ENCODE results near the gene SLC29A3. TPM values are rescaled to one million over a fixed set of nuclear protein-coding genes. Genes with fewer than 3 reads are reported as not detected.

The SLC29A3 gene
- polyA plus RNA-seq, 1 of the 3 experiments (the other 2 are of a cell fraction): 3.8 TPM

DNA sequence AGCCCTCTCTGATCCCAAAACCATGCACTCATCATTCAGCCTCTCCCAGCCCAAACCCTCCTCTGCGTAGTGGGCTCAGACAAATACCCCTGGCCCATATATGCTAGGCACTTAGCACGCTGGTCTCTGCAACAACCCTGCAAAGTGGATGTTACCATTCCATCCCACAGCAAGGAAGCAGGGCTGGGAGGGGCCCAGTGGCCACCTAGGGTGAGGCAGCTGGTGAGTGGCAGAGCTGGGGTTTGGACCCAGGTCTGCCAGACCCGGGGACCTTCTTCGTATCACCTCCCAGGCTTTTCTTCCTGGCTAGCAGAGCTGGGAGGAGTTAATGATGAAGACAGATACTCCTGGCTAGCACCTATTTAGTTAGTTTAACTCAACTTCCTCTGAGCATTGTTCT lies 33.1 kb upstream of the SLC29A3 start:
- 100% methylated on average over 2 of the region's 4 CpGs for WGBS (ENCODE audit: low lambda C conversion rate)
- Histone ChIP-seq H3K4me3 (ENCODE audit: low read depth in 2 of 2, low read length in 1 of 2) (no peak overlapping the region), H3K27ac (ENCODE audit: low read depth in 2 of 2, low read length in 1 of 2) (no peak overlapping the region; a peak in 1 of 4 replicates), H3F3A (replicated peaks; ENCODE audit: insufficient read depth) (no peaks in the 10 kb centered on the region), H3K9me3 (no peaks in the 10 kb centered on the region), H3K9me2 (no peaks in the 10 kb centered on the region), H3K36me3 (replicated peaks in 1 of 2; ENCODE audit: control insufficient read depth in 1 of 2, insufficient read depth in 2 of 2, low read length in 1 of 2) (peaks cover 13 to 62% of the 10 kb centered on the region in 2 experiments), H3K9ac (no peak overlapping the region), H3K4me2 (no peak overlapping the region), H4K20me1 (ENCODE audit: insufficient read depth) (peaks cover 49% of the 10 kb centered on the region), H3K4me1 (ENCODE audit: control insufficient read depth in 1 of 2, insufficient read depth in 2 of 2, low read depth in 1 of 2, low read length in 1 of 2) (peaks cover 0 to 18% of the 10 kb centered on the region in 2 experiments; a peak in 1 of 4 replicates), H2AFZ (ENCODE audit: low read depth) (no peak overlapping the region), H3K79me2 (ENCODE audit: insufficient read depth) (peaks cover 5% of the 10 kb centered on the region), H3K27me3 (ENCODE audit: insufficient read depth) (no peaks in the 10 kb centered on the region)
- ChIA-PET POLR2A (interaction anchor here (0.6 kb wide), 1 partner anchor 33 kb away, joined by 3 read pairs; the partner anchor contains the start of gene SLC29A3), CTCF (interaction anchor here (0.6 to 9.0 kb wide), 20 partner anchors 9 to 392 kb away, joined by 3 to 104 read pairs (median 6); partner anchors contain the start of gene UNC5B)
- no peak for TF ChIP-seq RFX5 (IDR thresholded peaks at IDR 0.05; ENCODE audit: low read length)
- TF ChIP-seq FOXJ3 (CRISPR knock-in tag; IDR thresholded peaks at IDR 0.05): no peak
- TF ChIP-seq, protein P1, sequence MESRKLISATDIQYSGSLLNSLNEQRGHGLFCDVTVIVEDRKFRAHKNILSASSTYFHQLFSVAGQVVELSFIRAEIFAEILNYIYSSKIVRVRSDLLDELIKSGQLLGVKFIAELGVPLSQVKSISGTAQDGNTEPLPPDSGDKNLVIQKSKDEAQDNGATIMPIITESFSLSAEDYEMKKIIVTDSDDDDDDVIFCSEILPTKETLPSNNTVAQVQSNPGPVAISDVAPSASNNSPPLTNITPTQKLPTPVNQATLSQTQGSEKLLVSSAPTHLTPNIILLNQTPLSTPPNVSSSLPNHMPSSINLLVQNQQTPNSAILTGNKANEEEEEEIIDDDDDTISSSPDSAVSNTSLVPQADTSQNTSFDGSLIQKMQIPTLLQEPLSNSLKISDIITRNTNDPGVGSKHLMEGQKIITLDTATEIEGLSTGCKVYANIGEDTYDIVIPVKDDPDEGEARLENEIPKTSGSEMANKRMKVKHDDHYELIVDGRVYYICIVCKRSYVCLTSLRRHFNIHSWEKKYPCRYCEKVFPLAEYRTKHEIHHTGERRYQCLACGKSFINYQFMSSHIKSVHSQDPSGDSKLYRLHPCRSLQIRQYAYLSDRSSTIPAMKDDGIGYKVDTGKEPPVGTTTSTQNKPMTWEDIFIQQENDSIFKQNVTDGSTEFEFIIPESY (IDR thresholded peaks at IDR 0.05; ENCODE audit: borderline replicate concordance, low read depth): no peak
- no peak for TF ChIP-seq ELF1 (IDR thresholded peaks at IDR 0.05)
- TF ChIP-seq MXI1 (IDR thresholded peaks at IDR 0.05; ENCODE audit: low read depth, low read length): no peak
- no peak for TF ChIP-seq POLR2AphosphoS5 (IDR thresholded peaks at IDR 0.05; ENCODE audit: low read depth, low read length)
- no peak for TF ChIP-seq RCOR1 (IDR thresholded peaks at IDR 0.05; ENCODE audit: low read length)
- TF ChIP-seq EP300 (IDR thresholded peaks at IDR 0.05; ENCODE audit: borderline replicate concordance in 1 of 2, low read depth in 1 of 2, low read length in 1 of 2): no peak
- TF ChIP-seq TCF12 (IDR thresholded peaks at IDR 0.05): no peak
- TF ChIP-seq JUND (IDR thresholded peaks at IDR 0.05): no peak
- TF ChIP-seq TAF1 (IDR thresholded peaks at IDR 0.05; ENCODE audit: borderline replicate concordance, low read depth, low read length): no peak
- DNase-seq: no peak

DNA sequence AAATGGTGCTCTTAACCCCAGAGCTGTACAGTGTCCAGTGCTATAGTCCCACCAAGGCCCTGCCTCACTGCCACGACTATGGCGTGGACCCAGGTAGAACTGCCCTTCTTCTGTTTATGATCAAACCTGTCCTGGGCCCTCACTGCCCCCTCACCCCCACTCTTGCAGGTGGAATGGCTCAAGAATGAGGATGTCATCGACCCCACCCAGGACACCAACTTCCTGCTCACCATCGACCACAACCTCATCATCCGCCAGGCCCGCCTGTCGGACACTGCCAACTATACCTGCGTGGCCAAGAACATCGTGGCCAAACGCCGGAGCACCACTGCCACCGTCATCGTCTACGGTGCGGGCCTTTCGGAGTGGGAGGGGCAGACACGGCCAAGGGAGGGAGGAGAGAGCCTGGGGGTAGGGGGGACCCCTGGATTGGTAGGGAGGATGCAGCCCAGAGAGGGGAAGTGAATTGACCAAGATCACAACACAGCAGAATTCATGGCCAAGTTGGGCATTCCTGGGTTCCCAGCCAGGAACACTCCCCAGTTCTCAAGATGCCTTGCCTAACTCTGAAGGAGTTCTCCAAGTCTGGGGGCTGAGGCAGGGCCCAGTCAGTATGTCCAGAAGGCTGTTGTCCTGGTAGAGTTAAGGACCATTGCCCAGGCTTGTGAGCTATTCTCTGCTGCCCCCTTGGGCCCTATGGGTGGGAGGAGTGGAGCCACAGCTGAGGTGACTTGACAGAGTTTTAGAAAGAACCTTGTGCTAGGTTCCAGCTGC lies 32.4 kb upstream of the SLC29A3 start:
- peaks cover 47% of the 10 kb centered on the region for H4K20me1 ChIP-seq (ENCODE audit: insufficient read depth)
- WGBS (ENCODE audit: low lambda C conversion rate): 90% methylated on average over 12 of the region's 17 CpGs
- H3K79me2 ChIP-seq (ENCODE audit: insufficient read depth): no peaks in the 10 kb centered on the region; the same call in 1 of the 2 replicates
- ChIA-PET POLR2A (interaction anchor here (0.6 to 0.9 kb wide), 2 partner anchors 32 to 71 kb away, joined by 3 read pairs; partner anchors contain the start of gene SLC29A3), CTCF (interaction anchor here (0.9 to 9.0 kb wide), 9 partner anchors 16 to 383 kb away, joined by 3 to 104 read pairs (median 13); partner anchors contain the start of gene UNC5B)
- H3K27ac ChIP-seq (ENCODE audit: low read depth in 2 of 2, low read length in 1 of 2): no peak overlapping the region; a peak in 1 of 4 replicates
- H3K27me3 ChIP-seq (ENCODE audit: insufficient read depth): no peaks in the 10 kb centered on the region
- no peaks in the 10 kb centered on the region for H3F3A ChIP-seq (replicated peaks; ENCODE audit: insufficient read depth)
- H3K9ac ChIP-seq: no peak overlapping the region
- no peak overlapping the region for H3K4me3 ChIP-seq (ENCODE audit: low read depth in 2 of 2, low read length in 1 of 2)
- H3K4me2 ChIP-seq: no peak overlapping the region
- TF ChIP-seq POLR2AphosphoS5 (IDR thresholded peaks at IDR 0.05; ENCODE audit: low read depth, low read length): no peak
- no peaks in the 10 kb centered on the region for H3K9me3 ChIP-seq
- no peak for DNase-seq
- H3K4me1 ChIP-seq (ENCODE audit: control insufficient read depth in 1 of 2, insufficient read depth in 2 of 2, low read depth in 1 of 2, low read length in 1 of 2): peaks cover 0 to 16% of the 10 kb centered on the region in 2 experiments; a peak in 1 of 4 replicates
- H2AFZ ChIP-seq (ENCODE audit: low read depth): no peak overlapping the region
- H3K36me3 ChIP-seq (replicated peaks in 1 of 2; ENCODE audit: control insufficient read depth in 1 of 2, insufficient read depth in 2 of 2, low read length in 1 of 2): peaks cover 11 to 65% of the 10 kb centered on the region in 2 experiments
- no peaks in the 10 kb centered on the region for H3K9me2 ChIP-seq

All from SK-N-SH (cell line).